Measurements from ENCODE around the gene C16orf87.

GRCh38 chr16:46817961-46818360 lies 13.0 kb downstream of the C16orf87 start:
- TF ChIP-seq EP300 (IDR thresholded peaks at IDR 0.05), result no peak
- TF ChIP-seq, protein P1, sequence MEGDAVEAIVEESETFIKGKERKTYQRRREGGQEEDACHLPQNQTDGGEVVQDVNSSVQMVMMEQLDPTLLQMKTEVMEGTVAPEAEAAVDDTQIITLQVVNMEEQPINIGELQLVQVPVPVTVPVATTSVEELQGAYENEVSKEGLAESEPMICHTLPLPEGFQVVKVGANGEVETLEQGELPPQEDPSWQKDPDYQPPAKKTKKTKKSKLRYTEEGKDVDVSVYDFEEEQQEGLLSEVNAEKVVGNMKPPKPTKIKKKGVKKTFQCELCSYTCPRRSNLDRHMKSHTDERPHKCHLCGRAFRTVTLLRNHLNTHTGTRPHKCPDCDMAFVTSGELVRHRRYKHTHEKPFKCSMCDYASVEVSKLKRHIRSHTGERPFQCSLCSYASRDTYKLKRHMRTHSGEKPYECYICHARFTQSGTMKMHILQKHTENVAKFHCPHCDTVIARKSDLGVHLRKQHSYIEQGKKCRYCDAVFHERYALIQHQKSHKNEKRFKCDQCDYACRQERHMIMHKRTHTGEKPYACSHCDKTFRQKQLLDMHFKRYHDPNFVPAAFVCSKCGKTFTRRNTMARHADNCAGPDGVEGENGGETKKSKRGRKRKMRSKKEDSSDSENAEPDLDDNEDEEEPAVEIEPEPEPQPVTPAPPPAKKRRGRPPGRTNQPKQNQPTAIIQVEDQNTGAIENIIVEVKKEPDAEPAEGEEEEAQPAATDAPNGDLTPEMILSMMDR (IDR thresholded peaks at IDR 0.05), result no peak
- no peak for TF ChIP-seq POLR2A (IDR thresholded peaks at IDR 0.05)

All from tibial nerve (tissue), 4 donors.